Activated T-cell treated with anti-CD3 and anti-CD28 coated beads for 48 hours (primary cell): Measurements from ENCODE around the gene BRD8.

Source experiments
- DNase-seq: peaks from one replicate; pipeline ENCODE4 v3.0.0-alpha.2; 2020; ENCODE audit warnings: low read depth

The BRD8 gene

GRCh38 chr5:138096997-138097828, 81.2 kb downstream of the BRD8 start:
- no peak for DNase-seq

- no peak for DNase-seq
These were observed 82.1 kb downstream of the BRD8 start for GRCh38 chr5:138096363-138096762.

DNA sequence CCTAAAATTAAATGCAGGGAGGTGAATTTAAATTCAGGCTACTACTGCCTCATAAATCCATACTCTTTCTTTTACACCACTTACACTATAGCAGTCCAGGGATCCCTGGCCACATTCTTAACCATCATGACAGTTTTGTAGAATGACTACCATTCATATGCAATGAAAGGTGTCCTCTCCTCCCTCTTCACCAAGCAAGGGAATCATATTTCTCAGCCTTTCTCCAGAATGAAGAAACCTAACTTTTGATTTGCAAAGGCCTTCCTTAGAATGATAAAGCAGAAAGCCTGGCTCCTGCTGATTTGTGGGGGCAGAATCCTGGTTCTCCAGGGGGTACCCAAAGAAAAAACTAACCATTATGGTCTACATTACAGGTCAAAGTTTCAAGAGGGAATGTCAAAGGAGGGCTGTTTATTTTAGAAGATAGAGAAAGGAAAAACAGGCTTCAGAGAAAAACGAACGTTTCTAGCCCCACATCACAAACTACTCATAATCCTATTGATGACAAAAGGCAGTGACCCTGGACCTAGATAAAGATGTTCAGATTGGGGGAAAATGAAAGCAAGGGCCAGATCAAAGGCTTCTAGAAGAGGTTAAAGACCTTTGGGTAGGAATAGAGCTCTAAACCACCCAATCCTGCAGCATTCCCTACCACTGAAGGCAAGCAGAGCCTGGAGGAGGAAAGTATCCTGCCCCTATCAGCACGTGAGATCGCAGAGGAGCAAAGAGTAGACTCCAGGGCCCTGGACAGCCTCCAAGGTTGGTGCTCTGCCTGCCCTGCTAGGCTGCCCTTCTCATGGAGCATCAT, 83.1 kb downstream of the BRD8 start:
- no peak for DNase-seq

DNA sequence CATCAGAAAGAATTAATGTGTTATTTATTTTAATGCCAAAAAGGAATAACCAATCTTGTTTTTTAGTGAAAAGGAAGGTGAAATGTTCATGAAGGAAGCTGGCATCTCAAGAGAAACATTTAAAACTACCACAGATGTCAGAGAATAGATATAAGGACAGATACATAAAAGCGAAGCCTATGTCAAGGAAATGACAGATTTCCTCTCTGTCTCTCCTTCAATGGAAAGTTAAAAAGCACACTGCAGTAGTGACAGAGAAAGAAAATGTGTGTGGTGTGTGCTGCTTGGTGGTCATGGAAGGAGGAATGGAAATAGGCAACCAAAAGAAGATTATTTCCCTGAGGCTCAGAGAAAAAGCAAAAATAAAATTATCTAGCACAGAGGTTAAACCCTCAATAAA, 85.4 kb downstream of the BRD8 start:
- DNase-seq = no peak

- DNase-seq = no peak
These were observed 86.1 kb downstream of the BRD8 start for GRCh38 chr5:138092301-138092700.

GRCh38 chr5:138091685-138092084, 86.7 kb downstream of the BRD8 start:
- no peak for DNase-seq
